HepG2 (cell line): ENCODE measurements around the gene PAQR3. TPM values are rescaled to one million over a fixed set of nuclear protein-coding genes. Genes with fewer than 3 reads are reported as not detected.

Experiments
- ATM ChIP-seq: fragments of 450-650 bp; IDR thresholded peaks from 2 replicates; pipeline ENCODE4 v1.7.1; 2017; ENCODE audit warnings: mild to moderate bottlenecking, borderline replicate concordance
- CBFB ChIP-seq: sonication (generic); formaldehyde crosslinking; IDR thresholded peaks from 2 replicates; pipeline ENCODE4 v1.4.0; 2020; ENCODE audit warnings: missing genetic modification reagents
- CENPX ChIP-seq: sonication (generic); formaldehyde crosslinking; IDR thresholded peaks from 2 replicates; pipeline ENCODE4 v1.9.0; 2021; ENCODE audit warnings: mild to moderate bottlenecking, missing genetic modification reagents, moderate library complexity
- RFXAP ChIP-seq: sonication (generic); formaldehyde crosslinking; IDR thresholded peaks from 2 replicates; pipeline ENCODE4 v1.4.0; 2020; ENCODE audit warnings: missing genetic modification reagents, borderline replicate concordance
- ZNF33B ChIP-seq: sonication (generic); formaldehyde crosslinking; IDR thresholded peaks from 2 replicates; pipeline ENCODE4 v1.5.1; 2020; ENCODE audit warnings: mild to moderate bottlenecking, missing genetic modification reagents
- ZNF446 ChIP-seq: sonication (generic); formaldehyde crosslinking; IDR thresholded peaks from 2 replicates; pipeline ENCODE4 v1.5.0; 2020; ENCODE audit warnings: mild to moderate bottlenecking, missing genetic modification reagents
- ZSCAN22 ChIP-seq: sonication (generic); formaldehyde crosslinking; IDR thresholded peaks from 2 replicates; pipeline ENCODE4 v1.4.0; 2020; ENCODE audit warnings: mild to moderate bottlenecking, missing genetic modification reagents
- ZSCAN29 ChIP-seq: sonication (generic); formaldehyde crosslinking; conservative IDR thresholded peaks from 2 replicates; pipeline ENCODE4 v1.4.0; 2020; ENCODE audit warnings: mild to moderate bottlenecking, missing genetic modification reagents
- polyA plus RNA-seq, 8 experiments: library from polyadenylated mRNA; depleted of rRNA in 3 of 8; stranded (reverse) in 7 of 8; unstranded in 1 of 8; fragments of >200 nt; fragmentation: Illumina TruSeq in 4 of 8; extraction: Trizol in 4 of 8; gene quantifications; 2 replicates each; pipeline versions ENCODE4 v1.2.1 to v1.2.3, GENCODE V29; 2011 to 2016; ENCODE audit warnings: low read depth in 4 of 8, missing spikeins in 1 of 8, mixed read lengths in 1 of 8; ENCODE audit not compliant: insufficient read depth in 1 of 8
- total RNA-seq, 5 experiments: library from RNA; depleted of rRNA; stranded (reverse); fragments of >200 nt; fragmentation: Illumina TruSeq; extraction: Trizol; gene quantifications; 2 replicates each; pipeline ENCODE4 v1.2.3, GENCODE V29; 2016; ENCODE audit warnings: low read depth in 1 of 5
- TF ChIP-seq, protein P1 (sequence below): sonication (generic); formaldehyde crosslinking; IDR thresholded peaks from 2 replicates; pipeline ENCODE4 v1.4.0; 2020; ENCODE audit warnings: missing genetic modification reagents
- TF ChIP-seq, protein P2 (sequence below): sonication (generic); formaldehyde crosslinking; IDR thresholded peaks from 2 replicates; pipeline ENCODE4 v1.5.0; 2020; ENCODE audit warnings: missing genetic modification reagents
- TF ChIP-seq, protein P3 (sequence below): sonication (generic); formaldehyde crosslinking; IDR thresholded peaks from 2 replicates; pipeline ENCODE4 v1.5.1; 2020; ENCODE audit warnings: missing genetic modification reagents, mild to moderate bottlenecking, borderline replicate concordance
- TF ChIP-seq, protein P4 (sequence below): sonication (generic); formaldehyde crosslinking; IDR thresholded peaks from 2 replicates; pipeline ENCODE4 v1.8.0; 2022; ENCODE audit warnings: low read depth, missing genetic modification reagents

The PAQR3 gene
- total and polyA plus RNA-seq, 2 of the 13 experiments (the other 11 are each of a cell fraction or from before 2014, with no cell fraction given), result 9.9 to 13.6 TPM

DNA sequence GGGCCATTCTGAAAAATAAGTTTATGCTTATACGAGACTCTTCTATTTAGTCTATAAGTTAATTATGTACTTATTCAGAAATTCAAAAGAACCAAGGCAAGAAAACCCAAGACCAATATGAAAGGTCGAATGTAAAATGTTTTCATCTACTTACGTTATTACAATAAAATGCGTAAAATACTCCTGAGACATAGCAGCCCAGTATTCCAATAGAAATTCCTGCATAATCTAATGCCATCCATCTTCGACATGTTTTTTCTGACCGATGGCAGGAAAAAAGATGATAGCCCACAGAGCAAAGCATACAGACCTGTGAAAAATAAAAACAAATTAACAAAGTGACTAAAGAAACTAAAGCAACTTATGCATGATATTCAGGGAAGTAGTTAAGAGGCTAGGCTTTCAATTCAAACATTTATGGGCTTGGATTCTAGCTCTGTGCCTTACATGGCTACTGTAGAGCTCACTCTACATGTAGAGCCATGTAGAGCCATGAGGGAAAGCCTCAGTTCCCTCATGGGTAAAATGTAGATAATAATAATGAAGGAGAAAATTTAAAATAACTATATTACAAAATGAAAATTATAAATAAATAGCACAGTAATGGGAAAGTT lies 9.1 kb downstream of the PAQR3 start (continued):
- TF ChIP-seq, protein P1, sequence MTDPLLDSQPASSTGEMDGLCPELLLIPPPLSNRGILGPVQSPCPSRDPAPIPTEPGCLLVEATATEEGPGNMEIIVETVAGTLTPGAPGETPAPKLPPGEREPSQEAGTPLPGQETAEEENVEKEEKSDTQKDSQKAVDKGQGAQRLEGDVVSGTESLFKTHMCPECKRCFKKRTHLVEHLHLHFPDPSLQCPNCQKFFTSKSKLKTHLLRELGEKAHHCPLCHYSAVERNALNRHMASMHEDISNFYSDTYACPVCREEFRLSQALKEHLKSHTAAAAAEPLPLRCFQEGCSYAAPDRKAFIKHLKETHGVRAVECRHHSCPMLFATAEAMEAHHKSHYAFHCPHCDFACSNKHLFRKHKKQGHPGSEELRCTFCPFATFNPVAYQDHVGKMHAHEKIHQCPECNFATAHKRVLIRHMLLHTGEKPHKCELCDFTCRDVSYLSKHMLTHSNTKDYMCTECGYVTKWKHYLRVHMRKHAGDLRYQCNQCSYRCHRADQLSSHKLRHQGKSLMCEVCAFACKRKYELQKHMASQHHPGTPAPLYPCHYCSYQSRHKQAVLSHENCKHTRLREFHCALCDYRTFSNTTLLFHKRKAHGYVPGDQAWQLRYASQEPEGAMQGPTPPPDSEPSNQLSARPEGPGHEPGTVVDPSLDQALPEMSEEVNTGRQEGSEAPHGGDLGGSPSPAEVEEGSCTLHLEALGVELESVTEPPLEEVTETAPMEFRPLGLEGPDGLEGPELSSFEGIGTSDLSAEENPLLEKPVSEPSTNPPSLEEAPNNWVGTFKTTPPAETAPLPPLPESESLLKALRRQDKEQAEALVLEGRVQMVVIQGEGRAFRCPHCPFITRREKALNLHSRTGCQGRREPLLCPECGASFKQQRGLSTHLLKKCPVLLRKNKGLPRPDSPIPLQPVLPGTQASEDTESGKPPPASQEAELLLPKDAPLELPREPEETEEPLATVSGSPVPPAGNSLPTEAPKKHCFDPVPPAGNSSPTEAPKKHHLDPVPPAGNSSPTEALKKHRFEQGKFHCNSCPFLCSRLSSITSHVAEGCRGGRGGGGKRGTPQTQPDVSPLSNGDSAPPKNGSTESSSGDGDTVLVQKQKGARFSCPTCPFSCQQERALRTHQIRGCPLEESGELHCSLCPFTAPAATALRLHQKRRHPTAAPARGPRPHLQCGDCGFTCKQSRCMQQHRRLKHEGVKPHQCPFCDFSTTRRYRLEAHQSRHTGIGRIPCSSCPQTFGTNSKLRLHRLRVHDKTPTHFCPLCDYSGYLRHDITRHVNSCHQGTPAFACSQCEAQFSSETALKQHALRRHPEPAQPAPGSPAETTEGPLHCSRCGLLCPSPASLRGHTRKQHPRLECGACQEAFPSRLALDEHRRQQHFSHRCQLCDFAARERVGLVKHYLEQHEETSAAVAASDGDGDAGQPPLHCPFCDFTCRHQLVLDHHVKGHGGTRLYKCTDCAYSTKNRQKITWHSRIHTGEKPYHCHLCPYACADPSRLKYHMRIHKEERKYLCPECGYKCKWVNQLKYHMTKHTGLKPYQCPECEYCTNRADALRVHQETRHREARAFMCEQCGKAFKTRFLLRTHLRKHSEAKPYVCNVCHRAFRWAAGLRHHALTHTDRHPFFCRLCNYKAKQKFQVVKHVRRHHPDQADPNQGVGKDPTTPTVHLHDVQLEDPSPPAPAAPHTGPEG (CRISPR knock-in tag), result no peak
- TF ChIP-seq CENPX (CRISPR knock-in tag) (no peak), CBFB (CRISPR knock-in tag) (no peak), ZNF33B (CRISPR knock-in tag) (no peak), ATM (no peak), ZNF446 (CRISPR knock-in tag) (no peak), RFXAP (CRISPR knock-in tag) (no peak), ZSCAN22 (CRISPR knock-in tag) (no peak), ZSCAN29 (CRISPR knock-in tag) (no peak)
- TF ChIP-seq, protein P2, sequence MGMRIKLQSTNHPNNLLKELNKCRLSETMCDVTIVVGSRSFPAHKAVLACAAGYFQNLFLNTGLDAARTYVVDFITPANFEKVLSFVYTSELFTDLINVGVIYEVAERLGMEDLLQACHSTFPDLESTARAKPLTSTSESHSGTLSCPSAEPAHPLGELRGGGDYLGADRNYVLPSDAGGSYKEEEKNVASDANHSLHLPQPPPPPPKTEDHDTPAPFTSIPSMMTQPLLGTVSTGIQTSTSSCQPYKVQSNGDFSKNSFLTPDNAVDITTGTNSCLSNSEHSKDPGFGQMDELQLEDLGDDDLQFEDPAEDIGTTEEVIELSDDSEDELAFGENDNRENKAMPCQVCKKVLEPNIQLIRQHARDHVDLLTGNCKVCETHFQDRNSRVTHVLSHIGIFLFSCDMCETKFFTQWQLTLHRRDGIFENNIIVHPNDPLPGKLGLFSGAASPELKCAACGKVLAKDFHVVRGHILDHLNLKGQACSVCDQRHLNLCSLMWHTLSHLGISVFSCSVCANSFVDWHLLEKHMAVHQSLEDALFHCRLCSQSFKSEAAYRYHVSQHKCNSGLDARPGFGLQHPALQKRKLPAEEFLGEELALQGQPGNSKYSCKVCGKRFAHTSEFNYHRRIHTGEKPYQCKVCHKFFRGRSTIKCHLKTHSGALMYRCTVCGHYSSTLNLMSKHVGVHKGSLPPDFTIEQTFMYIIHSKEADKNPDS (CRISPR knock-in tag), result no peak
- TF ChIP-seq, protein P3, sequence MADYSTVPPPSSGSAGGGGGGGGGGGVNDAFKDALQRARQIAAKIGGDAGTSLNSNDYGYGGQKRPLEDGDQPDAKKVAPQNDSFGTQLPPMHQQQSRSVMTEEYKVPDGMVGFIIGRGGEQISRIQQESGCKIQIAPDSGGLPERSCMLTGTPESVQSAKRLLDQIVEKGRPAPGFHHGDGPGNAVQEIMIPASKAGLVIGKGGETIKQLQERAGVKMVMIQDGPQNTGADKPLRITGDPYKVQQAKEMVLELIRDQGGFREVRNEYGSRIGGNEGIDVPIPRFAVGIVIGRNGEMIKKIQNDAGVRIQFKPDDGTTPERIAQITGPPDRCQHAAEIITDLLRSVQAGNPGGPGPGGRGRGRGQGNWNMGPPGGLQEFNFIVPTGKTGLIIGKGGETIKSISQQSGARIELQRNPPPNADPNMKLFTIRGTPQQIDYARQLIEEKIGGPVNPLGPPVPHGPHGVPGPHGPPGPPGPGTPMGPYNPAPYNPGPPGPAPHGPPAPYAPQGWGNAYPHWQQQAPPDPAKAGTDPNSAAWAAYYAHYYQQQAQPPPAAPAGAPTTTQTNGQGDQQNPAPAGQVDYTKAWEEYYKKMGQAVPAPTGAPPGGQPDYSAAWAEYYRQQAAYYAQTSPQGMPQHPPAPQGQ, result no peak
- TF ChIP-seq, protein P4, sequence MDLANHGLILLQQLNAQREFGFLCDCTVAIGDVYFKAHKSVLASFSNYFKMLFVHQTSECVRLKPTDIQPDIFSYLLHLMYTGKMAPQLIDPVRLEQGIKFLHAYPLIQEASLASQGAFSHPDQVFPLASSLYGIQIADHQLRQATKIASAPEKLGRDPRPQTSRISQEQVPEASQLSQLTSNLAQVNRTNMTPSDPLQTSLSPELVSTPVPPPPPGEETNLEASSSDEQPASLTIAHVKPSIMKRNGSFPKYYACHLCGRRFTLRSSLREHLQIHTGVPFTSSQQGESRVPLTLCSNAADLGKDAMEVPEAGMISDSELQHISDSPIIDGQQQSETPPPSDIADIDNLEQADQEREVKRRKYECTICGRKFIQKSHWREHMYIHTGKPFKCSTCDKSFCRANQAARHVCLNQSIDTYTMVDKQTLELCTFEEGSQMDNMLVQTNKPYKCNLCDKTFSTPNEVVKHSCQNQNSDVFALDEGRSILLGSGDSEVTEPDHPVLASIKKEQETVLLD, result no peak
